IMR-90 (cell line): Measurements from ENCODE around the gene FGGY. TPM values are rescaled to one million over a fixed set of nuclear protein-coding genes. Genes with fewer than 3 reads are reported as not detected.
A peak's percentile ranks its signal among the peaks of the same experiment; 100 is the strongest.

Experiments
- ATAC-seq: fragments of 200-7000 bp; cut with Tn5 transposase; 2 replicates; pipeline ENCODE4 v1.9.1; 2020; ENCODE audit warnings: low read depth, mild to moderate bottlenecking, moderate library complexity
- BruUV-seq: library from RNA; stranded (reverse); fragments of 400-500 nt; replicated peaks from 2 replicates; lab custom pipeline; 2021; lab: Mats Ljungman, UMichigan
- CTCF ChIA-PET: fragments of 300-600 bp; formaldehyde crosslinking; extraction: SDS; loops from one replicate; lab custom pipeline; 2021; ENCODE audit warnings: antibody characterized with exemption; lab: Yijun Ruan, JAX
- POLR2A ChIA-PET: fragments of 300-600 bp; sonication (Branson Sonifier 250); formaldehyde crosslinking; loops from one replicate; lab custom pipeline; 2022; ENCODE audit warnings: antibody characterized with exemption; ENCODE audit not compliant: unreplicated experiment; lab: Charles Lee
- DNase-seq: peaks from one replicate; pipeline ENCODE4 v3.0.0; 2013
- H2AFZ ChIP-seq: replicated peaks from 2 replicates; pipeline ENCODE3; 2013; ENCODE audit warnings: low read length, mild to moderate bottlenecking; ENCODE audit not compliant: poor library complexity
- H2AK5ac ChIP-seq: 2 replicates; pipeline ENCODE4 v1.6.1; 2013; ENCODE audit warnings: low read depth, low read length, inconsistent platforms
- H2AK9ac ChIP-seq: replicated peaks from 2 replicates; pipeline ENCODE3; 2013; ENCODE audit warnings: mild to moderate bottlenecking, low read depth, low read length, moderate library complexity; ENCODE audit not compliant: poor library complexity
- H2BK120ac ChIP-seq: 2 replicates; pipeline ENCODE4 v1.6.1; 2013; ENCODE audit warnings: low read depth, low read length, inconsistent platforms
- H2BK15ac ChIP-seq: 3 replicates; pipeline ENCODE4 v1.6.1; 2013; ENCODE audit warnings: low read depth, low read length, inconsistent platforms
- H2BK20ac ChIP-seq: 2 replicates; pipeline ENCODE4 v1.6.1; 2013; ENCODE audit warnings: low read depth, mild to moderate bottlenecking, inconsistent platforms, low read length, moderate library complexity
- H2BK5ac ChIP-seq: 2 replicates; pipeline ENCODE4 v1.6.1; 2013; ENCODE audit warnings: mild to moderate bottlenecking, low read depth, low read length, inconsistent platforms; ENCODE audit not compliant: poor library complexity, severe bottlenecking
- H3K14ac ChIP-seq: replicated peaks from 2 replicates; pipeline ENCODE4 v1.6.1; 2013; ENCODE audit warnings: low read depth, low read length, inconsistent platforms
- H3K18ac ChIP-seq: 2 replicates; pipeline ENCODE4 v1.6.1; 2013; ENCODE audit warnings: low read depth, low read length, control low read depth
- H3K23ac ChIP-seq: 2 replicates; pipeline ENCODE4 v1.6.1; 2013; ENCODE audit warnings: low read depth, low read length, inconsistent platforms
- H3K27ac ChIP-seq: 2 replicates; pipeline ENCODE4 v1.5.1; 2013; ENCODE audit warnings: mild to moderate bottlenecking, control low read depth, low read length; ENCODE audit not compliant: insufficient read depth
- H3K27me3 ChIP-seq: 2 replicates; pipeline ENCODE4 v1.6.1; 2013; ENCODE audit warnings: low read length; ENCODE audit not compliant: control insufficient read depth, insufficient read depth
- H3K36me3 ChIP-seq: 2 replicates; pipeline ENCODE4 v1.6.1; 2013; ENCODE audit warnings: low read length, mixed read lengths; ENCODE audit not compliant: control insufficient read depth, insufficient read depth
- H3K4ac ChIP-seq: 2 replicates; pipeline ENCODE4 v1.6.1; 2013; ENCODE audit warnings: low read depth, low read length, inconsistent platforms
- H3K4me1 ChIP-seq: 2 replicates; pipeline ENCODE4 v1.6.1; 2013; ENCODE audit warnings: low read length, mixed read lengths; ENCODE audit not compliant: control insufficient read depth, insufficient read depth
- H3K4me2 ChIP-seq: 2 replicates; pipeline ENCODE4 v1.6.1; 2013; ENCODE audit warnings: low read depth, mild to moderate bottlenecking, control low read depth, low read length, moderate library complexity
- H3K4me3 ChIP-seq: 2 replicates; pipeline ENCODE4 v1.5.1; 2013; ENCODE audit warnings: low read depth, mild to moderate bottlenecking, control low read depth, low read length, moderate library complexity; ENCODE audit not compliant: insufficient read depth
- H3K56ac ChIP-seq: 2 replicates; pipeline ENCODE4 v1.6.1; 2013; ENCODE audit warnings: low read length, inconsistent platforms; ENCODE audit not compliant: insufficient read depth; ENCODE audit errors: extremely low read depth
- H3K79me1 ChIP-seq, 2 experiments: 2 replicates each; pipeline ENCODE4 v1.6.1; 2013; ENCODE audit warnings: low read length in 2 of 2, inconsistent platforms in 1 of 2, low read depth in 1 of 2
- H3K9ac ChIP-seq: 2 replicates; pipeline ENCODE4 v1.6.1; 2013; ENCODE audit warnings: low read depth, low read length, control low read depth
- H3K9me1 ChIP-seq: 2 replicates; pipeline ENCODE4 v1.6.1; 2013; ENCODE audit warnings: low read length, inconsistent platforms; ENCODE audit not compliant: insufficient read depth
- H3K9me3 ChIP-seq: 2 replicates; pipeline ENCODE4 v1.6.1; 2013; ENCODE audit warnings: low read length; ENCODE audit not compliant: control insufficient read depth, insufficient read depth
- H4K20me1 ChIP-seq: 2 replicates; pipeline ENCODE4 v1.6.1; 2013; ENCODE audit warnings: low read length, inconsistent platforms; ENCODE audit not compliant: insufficient read depth
- H4K5ac ChIP-seq: 2 replicates; pipeline ENCODE4 v1.6.1; 2013; ENCODE audit warnings: mild to moderate bottlenecking, low read depth, low read length, control low read depth
- H4K8ac ChIP-seq, 2 experiments: 2 replicates each; pipeline ENCODE4 v1.6.1; 2013; ENCODE audit warnings: low read depth in 2 of 2, low read length in 2 of 2, control low read depth in 1 of 2, inconsistent platforms in 1 of 2
- H4K91ac ChIP-seq: 2 replicates; pipeline ENCODE4 v1.6.1; 2013; ENCODE audit warnings: low read depth, low read length, inconsistent platforms; ENCODE audit not compliant: insufficient read depth
- BHLHE40 ChIP-seq: fragments of 150-350 bp; IDR thresholded peaks from 2 replicates; pipeline ENCODE4 v1.6.1; 2016; ENCODE audit warnings: mild to moderate bottlenecking, low read depth, low read length
- CEBPB ChIP-seq: IDR thresholded peaks from 2 replicates; pipeline ENCODE4 v1.6.1; 2012; ENCODE audit warnings: low read depth, low read length, improper control_type of control experiment
- CTCF ChIP-seq: conservative IDR thresholded peaks from 2 replicates; pipeline ENCODE4 v1.5.1; 2012; ENCODE audit warnings: mild to moderate bottlenecking, low read depth, low read length, improper control_type of control experiment
- FOS ChIP-seq: fragments of 150-350 bp; IDR thresholded peaks from 2 replicates; pipeline ENCODE4 v1.6.1; 2016; ENCODE audit warnings: low read depth, low read length
- MAFK ChIP-seq: IDR thresholded peaks from 2 replicates; pipeline ENCODE4 v1.6.1; 2012; ENCODE audit warnings: low read depth, low read length, improper control_type of control experiment
- MAZ ChIP-seq: IDR thresholded peaks from 2 replicates; pipeline ENCODE4 v1.6.1; 2012; ENCODE audit warnings: low read depth, mild to moderate bottlenecking, low read length, improper control_type of control experiment, moderate library complexity, borderline replicate concordance
- MXI1 ChIP-seq: IDR thresholded peaks from 2 replicates; pipeline ENCODE4 v1.6.1; 2012; ENCODE audit warnings: low read depth, mild to moderate bottlenecking, low read length, moderate library complexity, borderline replicate concordance
- NFE2L2 ChIP-seq: fragments of 150-350 bp; IDR thresholded peaks from 2 replicates; pipeline ENCODE4 v1.6.1; 2016; ENCODE audit warnings: low read depth, mild to moderate bottlenecking, low read length
- POLR2A ChIP-seq: IDR thresholded peaks from 2 replicates; pipeline ENCODE4 v1.6.1; 2012; ENCODE audit warnings: mild to moderate bottlenecking, low read depth, low read length
- RAD21 ChIP-seq: IDR thresholded peaks from 2 replicates; pipeline ENCODE4 v1.6.1; 2012; ENCODE audit warnings: low read length, improper control_type of control experiment
- RFX5 ChIP-seq: IDR thresholded peaks from 2 replicates; pipeline ENCODE4 v1.8.0; 2012; ENCODE audit warnings: low read depth, mild to moderate bottlenecking, low read length, moderate library complexity
- SMC3 ChIP-seq: fragments of 150-350 bp; IDR thresholded peaks from 2 replicates; pipeline ENCODE4 v1.6.1; 2016; ENCODE audit warnings: low read depth, mild to moderate bottlenecking, antibody characterized with exemption, low read length, moderate library complexity
- USF2 ChIP-seq: fragments of 150-350 bp; IDR thresholded peaks from 2 replicates; pipeline ENCODE4 v1.6.1; 2017; ENCODE audit warnings: mild to moderate bottlenecking, antibody characterized with exemption, low read length, low read depth
- WGBS, 2 experiments: methylation state at CpG; one replicate each; pipeline versions ENCODE4 v1.1.5 to v1.1.7; 2013; ENCODE audit warnings: missing lambda C conversion rate in 2 of 2; ENCODE audit not compliant: insufficient read length in 1 of 2; ENCODE audit errors: extremely low coverage in 2 of 2; 5-methylcytosine and 5-hydroxymethylcytosine counted together
- dilution Hi-C: fragments of 300-500 bp; cut with HindIII; formaldehyde crosslinking; loops from one replicate; pipeline ENCODE4 v1.14.3; 2018; ENCODE audit warnings: low sequenced_read_pairs; ENCODE audit not compliant: unreplicated experiment
- in situ Hi-C: fragments of 300-500 bp; cut with MboI; formaldehyde crosslinking; loops from 3 replicates; pipeline ENCODE4 v1.14.3; 2019; ENCODE audit warnings: low sequenced_read_pairs, inconsistent platforms, mixed read lengths
- intact Hi-C: fragments of 100-400 bp; cut with micrococcal nuclease; formaldehyde crosslinking; loops from 2 replicates; pipeline ENCODE4 v1.10.0; 2022
- polyA plus RNA-seq, 3 experiments: library from polyadenylated mRNA; depleted of rRNA; stranded (reverse); fragments of >200 nt; gene quantifications; 2 replicates each; pipeline ENCODE4 v1.2.3, GENCODE V29; 2012; ENCODE audit warnings: low replicate concordance in 1 of 3
- total RNA-seq: library from RNA; depleted of rRNA; stranded (reverse); fragments of >200 nt; gene quantifications from 2 replicates; pipeline ENCODE4 v1.2.3, GENCODE V29; 2012

The FGGY gene
- total and polyA plus RNA-seq, 2 of the 4 experiments (the other 2 are of a cell fraction), result 5.6 to 14.0 TPM

GRCh38 chr1:59739111-59739510 lies 442.2 kb downstream of the FGGY start:
- Histone ChIP-seq H3K23ac (peak overlapping the region; percentile 93), H3K4me2 (peak overlapping the region; percentile 68), H3K4me1 (peaks cover 20% of the 10 kb centered on the region), H3K18ac (peak overlapping the region; percentile 98), H2AFZ (no peak overlapping the region), H3K79me1 (no peaks in the 10 kb centered on the region), H3K56ac (0 out of 2 replicates have a peak overlapping the region, but pooled peaks have one; percentile 50), H4K5ac (peak overlapping the region; percentile 100), H3K27ac (peak overlapping the region; percentile 93; the same call in 1 of the 2 replicates), H4K20me1 (no peaks in the 10 kb centered on the region), H2BK20ac (peak overlapping the region; percentile 98), H2AK9ac (peak overlapping the region; percentile 48), H3K27me3 (no peaks in the 10 kb centered on the region), H3K36me3 (no peaks in the 10 kb centered on the region), H3K9ac (peak overlapping the region; percentile 41; the same call in 1 of the 2 replicates), H2BK5ac (peak overlapping the region; percentile 82), H2BK120ac (peak overlapping the region; percentile 97), H2AK5ac (peak overlapping the region; percentile 98), H3K9me3 (peaks cover 6% of the 10 kb centered on the region; the same call in 1 of the 2 replicates), H2BK15ac (peak overlapping the region; percentile 96), H4K91ac (peak overlapping the region; percentile 94), H3K14ac (peak overlapping the region; percentile 89), H3K9me1 (peaks cover 3% of the 10 kb centered on the region; the same call in 1 of the 2 replicates), H4K8ac (peak overlapping the region; percentile 69 to 84), H3K4me3 (no peak overlapping the region), H3K4ac (peak overlapping the region; percentile 97)
- BruUV-seq, result no TSS peak
- intact Hi-C loops, result loop anchor here (2.0 kb wide), 1 partner anchor 32 kb away; no protein-coding TSS in a partner anchor
- no peak for TF ChIP-seq CTCF
- no peak for TF ChIP-seq FOS
- no peak for TF ChIP-seq POLR2A
- no peak for TF ChIP-seq SMC3
- no peak for TF ChIP-seq NFE2L2
- no peak for TF ChIP-seq MAZ
- TF ChIP-seq RFX5, result no peak
- TF ChIP-seq USF2, result no peak
- no peak for TF ChIP-seq CEBPB
- no peak for TF ChIP-seq MXI1
- TF ChIP-seq BHLHE40, result no peak
- no peak for TF ChIP-seq RAD21
- TF ChIP-seq MAFK, result no peak
- ATAC-seq (peak; percentile 48), DNase-seq (no peak)
- dilution Hi-C loops, result no loop called here
- WGBS, 2 experiments, result no CpG with 5 or more reads among the region's 2 CpGs
- in situ Hi-C loops, result no loop called here
- ChIA-PET CTCF (interaction anchor here (1.7 to 3.6 kb wide), 2 partner anchors 21 to 34 kb away, joined by 5 to 16 read pairs; no protein-coding TSS in a partner anchor), POLR2A (interaction anchor here (0.6 to 1.1 kb wide), 3 partner anchors 9 to 73 kb away, joined by 3 to 4 read pairs (median 3); no protein-coding TSS in a partner anchor)
